Stimulated activated CD8-positive, alpha-beta memory T cell treated with anti-CD3 and anti-CD28 coated beads, Interleukin-15, amount 100 ng/mL, for 4 hours (primary cell): ENCODE results near the gene NR0B1.

ENCODE experiments used
- DNase-seq, 2 donors: peaks; one replicate each; pipeline ENCODE4 v3.0.0-alpha.2; 2020; ENCODE audit warnings: low read depth in 2 of 2

Gene NR0B1, protein sequence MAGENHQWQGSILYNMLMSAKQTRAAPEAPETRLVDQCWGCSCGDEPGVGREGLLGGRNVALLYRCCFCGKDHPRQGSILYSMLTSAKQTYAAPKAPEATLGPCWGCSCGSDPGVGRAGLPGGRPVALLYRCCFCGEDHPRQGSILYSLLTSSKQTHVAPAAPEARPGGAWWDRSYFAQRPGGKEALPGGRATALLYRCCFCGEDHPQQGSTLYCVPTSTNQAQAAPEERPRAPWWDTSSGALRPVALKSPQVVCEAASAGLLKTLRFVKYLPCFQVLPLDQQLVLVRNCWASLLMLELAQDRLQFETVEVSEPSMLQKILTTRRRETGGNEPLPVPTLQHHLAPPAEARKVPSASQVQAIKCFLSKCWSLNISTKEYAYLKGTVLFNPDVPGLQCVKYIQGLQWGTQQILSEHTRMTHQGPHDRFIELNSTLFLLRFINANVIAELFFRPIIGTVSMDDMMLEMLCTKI

DNA sequence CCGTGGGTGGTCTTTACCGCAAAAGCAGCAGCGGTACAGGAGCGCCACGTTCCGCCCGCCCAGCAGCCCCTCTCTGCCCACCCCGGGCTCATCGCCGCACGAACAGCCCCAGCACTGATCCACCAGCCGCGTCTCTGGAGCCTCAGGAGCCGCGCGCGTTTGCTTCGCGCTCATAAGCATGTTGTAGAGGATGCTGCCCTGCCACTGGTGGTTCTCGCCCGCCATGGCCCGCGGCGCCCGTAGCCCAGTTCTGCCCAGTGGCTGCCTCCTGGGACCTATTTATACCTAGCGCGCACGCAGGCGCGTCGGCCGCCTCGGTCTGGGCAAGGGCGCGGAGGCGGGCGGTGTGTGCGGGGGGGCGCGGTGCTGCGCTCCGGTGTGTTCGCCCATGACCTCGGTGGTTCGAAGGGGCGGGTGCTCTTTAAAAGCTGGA lies at the start of gene NR0B1:
NR0B1 (minus strand) TSS at position 252 of the 433 bp plus-strand sequence; CDS start at position 225, 27 bp downstream.
- no peak for DNase-seq

DNA sequence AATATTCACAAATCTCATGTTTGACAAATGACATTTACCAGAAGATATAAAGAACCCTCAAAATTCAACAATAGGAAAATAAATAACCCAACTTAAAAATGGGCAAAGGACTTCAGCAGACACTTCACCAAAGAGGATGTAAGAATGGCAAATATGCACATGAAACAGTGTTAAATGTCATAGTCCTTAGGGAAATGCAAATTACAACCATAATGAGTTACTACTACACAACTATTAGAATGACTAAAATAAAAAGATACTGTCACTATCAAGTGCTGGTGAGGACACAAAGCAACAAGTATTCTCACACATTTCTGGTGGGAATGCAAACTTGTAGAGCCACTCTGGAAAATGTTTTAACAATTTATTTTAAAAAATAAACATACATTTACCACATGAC lies 40.8 kb upstream of the NR0B1 start:
- DNase-seq, result no peak

DNA sequence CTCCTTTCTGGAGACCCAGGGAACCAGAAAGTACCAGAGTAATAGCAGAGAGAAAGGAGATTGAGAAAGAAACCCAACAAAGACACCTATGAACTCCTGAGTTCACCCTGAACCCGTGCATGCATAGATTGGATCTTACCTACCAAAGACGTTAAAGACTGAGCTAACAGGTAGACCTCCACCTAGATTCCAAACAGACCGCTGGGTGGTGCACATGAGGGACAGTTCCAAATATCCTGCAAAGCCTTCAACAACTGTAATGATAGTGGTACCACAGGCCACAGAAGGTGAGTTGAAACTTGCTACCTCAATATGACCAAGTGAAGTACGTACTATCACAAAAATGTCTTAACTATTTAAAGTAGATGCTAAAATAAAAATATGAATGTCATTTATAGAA lies 34.0 kb upstream of the NR0B1 start:
- DNase-seq, result no peak

DNA sequence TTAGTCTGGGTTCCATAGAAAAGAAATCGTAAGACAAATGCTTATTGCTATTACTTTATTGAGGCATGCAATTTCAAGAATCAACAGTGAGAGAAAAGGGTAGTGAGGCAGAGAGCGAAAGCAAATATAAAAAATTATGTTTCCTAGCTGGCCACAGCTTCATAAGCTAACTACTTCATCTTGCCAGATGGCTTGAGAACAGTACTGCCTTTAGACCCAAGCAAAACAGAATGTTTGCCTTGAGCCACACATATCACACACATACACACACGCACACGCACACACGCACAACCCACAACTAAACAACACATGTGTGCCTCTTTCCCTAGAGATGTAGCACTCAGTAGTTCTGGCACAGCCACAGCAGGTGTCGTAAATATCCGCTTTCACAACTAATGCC lies 31.6 kb upstream of the NR0B1 start:
- DNase-seq, result no peak

DNA sequence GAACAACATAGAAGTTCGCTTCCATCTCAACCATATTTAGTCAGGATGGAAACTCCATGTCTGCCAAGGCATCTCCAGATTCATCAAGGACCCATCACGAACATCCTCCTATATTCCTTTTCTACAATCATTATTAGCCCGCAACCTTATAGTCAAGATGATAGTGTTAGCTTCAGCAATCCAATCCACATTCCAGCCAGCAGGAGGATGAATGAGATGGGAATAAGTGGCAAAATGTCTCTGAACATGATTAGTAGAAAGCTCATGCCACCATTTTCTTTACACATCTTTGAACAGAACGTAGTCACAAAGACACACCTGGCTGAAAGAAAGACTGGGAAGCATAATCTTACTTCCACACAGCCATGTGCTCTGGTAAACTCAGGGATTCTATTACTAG lies 18.6 kb upstream of the NR0B1 start:
- no peak for DNase-seq

DNA sequence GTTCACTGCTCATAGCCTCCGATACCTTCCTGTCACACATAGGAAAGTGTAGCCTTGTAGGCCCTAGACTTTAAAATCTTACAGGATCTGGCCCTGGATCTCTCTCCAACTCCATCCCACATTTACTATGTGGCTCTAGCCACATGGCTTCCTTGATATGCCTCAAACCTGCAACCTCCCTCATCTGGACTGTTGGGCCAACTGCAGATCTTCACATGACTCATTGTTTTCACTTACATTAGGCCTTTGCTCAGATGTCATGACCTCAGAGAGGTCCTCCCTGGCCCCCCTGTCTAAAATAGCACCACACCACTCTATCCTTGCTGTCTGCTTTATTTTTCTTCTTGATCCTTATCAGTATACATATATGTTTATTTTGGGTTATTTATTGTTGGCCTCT lies 8.1 kb upstream of the NR0B1 start:
- DNase-seq, result no peak

DNA sequence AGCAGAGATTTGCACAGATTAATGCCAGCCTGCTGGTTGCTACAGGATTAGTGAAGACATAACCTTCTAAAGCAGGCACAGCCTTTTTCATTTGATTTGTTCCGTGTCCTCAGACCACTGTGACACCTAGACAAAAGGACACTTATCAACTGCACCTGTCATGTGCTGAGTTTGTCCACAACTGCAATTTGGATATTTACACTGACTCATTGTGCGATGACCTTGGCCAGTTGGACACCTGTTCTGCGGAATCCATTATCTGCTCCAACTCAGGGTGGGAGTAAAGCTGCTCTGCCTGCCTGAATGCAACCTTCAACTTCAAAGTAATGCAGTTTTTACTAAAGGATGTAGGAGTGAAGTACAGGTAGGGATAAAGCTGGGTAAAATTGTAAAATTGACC lies 4.1 kb upstream of the NR0B1 start:
- no peak for DNase-seq

DNA sequence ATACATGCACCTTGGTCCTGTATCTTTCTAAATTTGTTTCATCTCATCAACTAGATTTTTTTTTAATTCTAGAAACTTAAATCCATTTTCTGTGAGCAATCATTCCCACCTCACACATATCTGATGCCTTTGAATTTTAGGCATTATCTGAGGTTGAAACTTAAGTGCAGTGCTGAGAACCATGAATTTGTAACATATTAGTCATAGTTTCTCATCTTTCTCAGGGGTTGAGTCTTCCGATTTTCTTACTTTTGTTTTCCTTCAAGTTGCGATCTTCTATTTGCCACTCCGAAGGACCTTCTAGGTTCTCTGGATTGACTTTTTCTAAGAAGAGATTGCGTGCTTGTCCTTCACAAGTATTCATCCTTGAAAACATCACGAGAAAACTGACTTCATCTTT lies 3.7 kb upstream of the NR0B1 start:
- DNase-seq, result no peak

DNA sequence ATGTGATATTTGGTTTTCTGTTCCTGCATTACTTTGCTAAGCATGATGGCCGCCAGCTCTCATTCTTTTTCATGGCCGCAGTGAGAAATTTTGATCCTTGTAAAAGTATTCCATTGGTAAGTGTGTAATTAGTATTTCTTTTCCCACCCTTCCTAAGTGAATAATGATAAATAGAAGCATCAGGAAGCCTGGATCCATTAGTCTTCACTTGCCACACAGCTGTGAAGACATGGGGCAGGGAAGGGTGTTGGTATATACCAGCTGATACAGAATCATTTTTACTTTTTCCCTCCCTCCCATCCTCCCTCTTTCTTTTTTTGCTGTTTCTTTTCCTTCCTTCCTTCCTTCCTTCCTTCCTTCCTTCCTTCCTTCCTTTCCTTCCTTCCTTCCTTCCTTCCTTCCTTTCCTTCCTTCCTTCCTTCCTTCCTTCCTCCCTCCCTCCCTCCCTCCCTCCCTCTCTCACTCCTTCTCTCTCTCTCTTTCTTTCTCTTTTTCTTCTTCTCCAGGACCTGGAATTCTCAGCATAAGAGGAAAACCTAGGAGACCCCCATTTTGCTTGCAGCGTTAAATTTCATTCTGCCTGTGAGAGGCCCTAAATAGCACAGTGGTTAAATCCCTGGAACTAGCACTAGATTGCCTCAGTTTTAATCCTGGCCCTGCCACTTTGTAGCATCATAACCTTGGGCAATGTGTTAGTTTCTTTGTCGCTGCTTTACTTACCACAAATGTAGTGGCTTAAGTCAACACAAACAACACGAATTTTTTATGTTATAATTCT lies 1.4 kb upstream of the NR0B1 start:
- no peak for DNase-seq

DNA sequence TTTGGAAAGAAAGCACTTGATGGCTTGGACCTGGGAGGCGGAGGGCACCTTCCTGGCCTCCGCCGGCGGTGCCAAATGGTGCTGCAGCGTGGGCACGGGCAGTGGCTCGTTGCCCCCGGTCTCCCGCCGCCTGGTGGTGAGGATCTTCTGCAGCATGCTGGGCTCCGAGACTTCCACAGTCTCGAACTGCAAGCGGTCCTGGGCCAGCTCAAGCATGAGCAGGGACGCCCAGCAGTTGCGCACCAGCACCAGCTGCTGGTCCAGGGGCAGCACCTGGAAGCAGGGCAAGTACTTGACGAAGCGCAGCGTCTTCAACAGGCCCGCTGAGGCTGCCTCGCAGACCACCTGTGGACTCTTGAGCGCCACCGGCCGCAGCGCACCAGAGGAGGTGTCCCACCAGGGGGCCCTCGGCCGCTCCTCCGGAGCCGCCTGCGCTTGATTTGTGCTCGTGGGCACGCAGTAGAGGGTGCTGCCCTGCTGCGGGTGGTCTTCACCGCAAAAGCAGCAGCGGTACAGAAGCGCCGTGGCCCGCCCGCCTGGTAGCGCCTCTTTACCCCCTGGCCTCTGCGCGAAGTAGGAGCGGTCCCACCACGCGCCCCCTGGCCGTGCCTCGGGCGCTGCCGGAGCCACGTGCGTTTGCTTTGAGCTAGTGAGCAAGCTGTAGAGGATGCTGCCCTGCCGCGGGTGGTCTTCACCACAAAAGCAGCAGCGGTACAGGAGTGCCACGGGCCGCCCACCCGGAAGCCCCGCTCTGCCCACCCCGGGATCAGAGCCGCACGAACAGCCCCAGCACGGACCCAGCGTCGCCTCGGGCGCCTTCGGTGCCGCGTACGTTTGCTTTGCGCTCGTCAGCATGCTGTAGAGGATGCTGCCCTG lies 689 bp downstream of the NR0B1 start:
- no peak for DNase-seq

DNA sequence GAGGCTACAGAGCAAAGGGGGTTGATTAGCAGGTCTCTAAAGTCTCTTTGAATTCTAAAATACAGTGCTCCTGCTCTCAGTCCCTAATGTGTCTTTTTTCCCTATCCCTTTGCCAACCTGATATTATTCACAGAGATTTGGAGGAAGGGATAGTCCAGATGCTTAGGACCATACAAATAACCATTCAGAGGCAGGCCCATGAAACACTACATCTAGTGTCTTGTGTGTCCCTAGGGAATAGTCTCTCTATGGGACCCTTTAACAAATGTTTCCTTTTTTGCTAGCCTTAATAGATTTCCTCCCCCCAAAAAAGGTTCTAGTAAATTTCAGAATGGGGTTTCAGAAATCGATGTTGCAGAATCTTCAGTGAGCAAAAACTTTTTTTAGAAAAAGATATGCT lies 1.7 kb downstream of the NR0B1 start:
- DNase-seq, result no peak

DNA sequence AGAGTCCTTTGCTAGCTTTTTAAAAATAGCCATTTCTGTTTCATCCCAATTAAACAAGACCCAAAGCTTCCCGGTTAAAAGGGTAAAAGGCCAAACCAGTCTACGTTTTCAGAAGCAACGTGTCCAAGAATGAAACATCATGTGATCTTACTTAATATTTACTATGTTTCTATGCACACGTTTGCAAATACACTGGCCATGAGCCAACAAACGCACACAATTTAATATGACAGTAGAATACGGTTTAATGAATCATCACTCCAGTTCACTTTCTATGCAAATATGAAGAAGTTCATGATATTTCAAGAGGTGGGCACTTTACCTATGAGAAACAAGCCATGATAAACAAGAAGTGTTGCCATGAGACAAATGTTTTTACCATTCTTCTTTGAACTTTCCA lies 4.3 kb downstream of the NR0B1 start:
- no peak for DNase-seq

DNA sequence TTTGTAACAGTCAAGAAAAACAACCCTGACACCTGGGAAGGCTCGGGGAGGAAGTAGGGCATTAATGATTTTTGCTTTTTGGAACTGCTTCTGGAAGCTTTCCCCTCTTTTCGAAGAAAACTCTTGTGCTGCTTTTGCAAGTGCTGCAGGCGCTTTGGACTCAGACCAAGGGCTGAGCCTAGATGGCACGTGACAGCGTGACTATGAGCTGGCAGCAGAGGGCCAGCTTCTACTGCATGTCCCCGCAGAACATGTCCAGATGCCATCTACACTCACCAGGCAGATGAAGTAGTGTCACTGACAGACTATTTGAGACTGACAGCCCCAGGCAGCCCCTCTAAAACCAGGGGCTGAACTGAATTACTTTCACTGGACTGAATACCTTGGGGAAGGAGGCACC lies 6.2 kb downstream of the NR0B1 start:
- no peak for DNase-seq

DNA sequence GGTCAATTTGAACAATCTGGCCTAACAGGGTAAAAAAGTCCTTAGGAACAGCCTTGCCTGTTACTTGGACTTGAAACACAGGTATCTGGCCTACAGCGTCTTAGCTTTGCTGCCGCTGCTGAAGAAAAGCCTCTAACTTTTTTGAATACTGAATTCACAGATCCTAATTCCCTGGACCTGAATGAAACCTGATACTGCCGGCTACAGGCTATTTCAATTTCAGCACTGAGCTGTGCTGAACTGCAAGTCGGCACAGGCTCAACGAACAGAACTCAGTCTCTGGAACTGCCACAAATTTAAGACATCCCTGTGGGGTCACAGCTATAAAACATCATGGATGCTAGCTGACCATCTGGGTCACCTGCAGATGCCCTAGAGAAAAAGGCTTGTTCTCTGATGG lies 7.2 kb downstream of the NR0B1 start:
- DNase-seq, result no peak

DNA sequence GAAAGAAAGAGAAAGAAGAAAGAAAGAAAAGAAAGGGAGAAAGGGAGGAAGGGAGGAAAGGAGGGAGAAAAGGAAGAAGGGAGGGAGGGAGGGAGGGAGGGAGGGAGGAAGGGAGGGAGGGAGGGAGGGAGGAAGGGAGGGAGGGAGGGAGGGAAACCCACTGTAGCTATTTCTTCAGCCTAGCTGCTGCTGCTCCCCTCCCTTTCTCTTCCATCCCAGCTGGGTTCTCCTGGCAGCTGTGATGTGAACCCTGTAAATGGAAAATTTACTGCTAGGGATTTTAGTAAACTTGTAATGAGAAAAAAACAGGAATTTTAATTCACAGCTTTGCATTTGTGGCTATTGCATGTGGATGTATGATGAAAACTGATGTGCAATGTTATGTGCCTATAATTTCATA lies 8.0 kb downstream of the NR0B1 start:
- no peak for DNase-seq

DNA sequence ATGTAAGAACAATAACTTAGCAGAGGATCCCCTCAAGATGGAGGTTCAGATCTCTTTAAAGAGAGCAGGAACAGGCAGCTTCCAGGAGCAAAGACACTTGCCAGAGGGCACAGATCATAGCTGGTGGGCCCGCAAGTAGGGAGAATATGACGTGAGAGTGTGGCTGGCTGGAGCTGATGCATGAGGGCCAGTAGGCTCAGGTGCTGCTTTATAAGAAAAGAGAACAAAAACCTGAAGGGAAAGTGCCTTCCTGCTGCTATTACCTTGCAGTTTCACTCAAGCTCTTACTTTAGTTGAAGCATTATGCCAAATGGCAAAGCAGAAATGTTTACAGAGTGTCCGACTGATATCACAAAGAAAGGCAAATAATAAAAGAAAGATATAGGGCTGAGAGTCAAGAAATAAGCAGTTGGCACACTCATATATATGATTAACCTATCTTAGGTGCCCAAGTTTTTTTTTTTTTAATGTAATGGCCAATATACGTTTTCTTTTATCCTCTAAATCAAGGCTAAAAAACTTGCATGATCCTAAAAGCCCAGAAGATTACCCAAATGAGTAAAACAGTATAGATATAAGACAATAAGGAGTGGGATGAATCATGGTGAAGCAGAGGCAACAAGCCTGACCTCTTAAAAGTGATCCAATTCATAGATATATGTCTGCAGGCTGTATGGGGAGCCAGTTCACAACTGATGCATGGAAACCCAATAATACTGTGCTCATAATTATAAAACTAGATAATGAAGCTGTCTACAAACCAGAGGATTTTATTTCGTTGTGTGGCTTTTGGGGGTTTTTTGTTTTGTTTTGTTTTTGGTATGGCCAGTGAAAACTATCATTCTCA lies 12.6 kb downstream of the NR0B1 start:
- no peak for DNase-seq

DNA sequence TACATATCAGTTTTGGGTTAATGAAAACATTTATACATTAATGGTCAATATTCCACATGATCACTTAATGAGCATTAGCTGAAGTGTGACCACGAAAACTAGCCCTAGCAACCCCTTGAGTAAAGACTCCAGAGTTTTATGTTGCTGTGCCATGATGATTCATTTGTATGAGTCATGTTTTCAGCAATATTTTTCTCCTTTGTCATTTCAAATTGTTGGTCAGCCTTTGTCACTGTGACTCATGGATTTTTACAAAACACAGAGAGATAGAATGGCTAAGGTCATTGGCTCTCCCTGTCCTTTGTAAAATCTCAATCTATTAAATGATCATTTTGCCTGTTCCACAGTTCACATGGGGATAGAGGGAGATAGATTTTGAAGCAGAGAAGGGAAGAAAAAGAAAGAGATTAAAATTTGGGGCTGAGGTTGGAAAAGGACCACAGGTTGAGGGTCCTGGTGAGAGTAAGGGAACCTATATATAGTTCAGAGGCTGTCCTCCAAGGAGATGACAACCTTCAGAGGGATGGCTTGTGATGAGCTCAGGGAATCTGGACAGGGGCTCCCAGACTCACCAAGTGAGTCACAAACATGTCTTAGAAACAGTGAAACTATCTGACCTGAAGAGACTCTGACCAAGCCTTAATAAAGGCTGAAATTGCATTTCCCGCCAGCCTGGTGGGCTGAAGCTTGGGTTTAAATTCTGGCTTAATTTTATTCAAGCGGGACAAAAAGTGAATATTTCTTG lies 25.6 kb downstream of the NR0B1 start:
- DNase-seq, result no peak

DNA sequence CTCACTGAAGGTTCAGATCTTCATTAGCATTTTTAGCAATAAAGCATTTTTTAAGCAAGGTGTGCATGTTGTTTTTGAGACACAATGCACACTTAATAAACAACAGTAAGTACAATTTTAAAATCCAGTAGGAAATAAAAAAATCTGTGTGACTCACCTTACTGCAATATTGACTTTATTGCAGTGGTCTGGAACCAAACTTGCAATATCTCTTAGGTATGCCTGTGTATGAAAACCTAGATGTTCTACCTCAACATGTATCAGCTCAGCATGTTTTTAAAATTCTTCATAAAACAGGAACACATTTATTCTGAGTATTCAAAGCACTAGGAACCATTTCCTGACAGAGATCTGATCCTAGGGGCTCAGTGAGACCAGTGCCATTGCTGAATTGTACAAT lies 26.7 kb downstream of the NR0B1 start:
- no peak for DNase-seq

DNA sequence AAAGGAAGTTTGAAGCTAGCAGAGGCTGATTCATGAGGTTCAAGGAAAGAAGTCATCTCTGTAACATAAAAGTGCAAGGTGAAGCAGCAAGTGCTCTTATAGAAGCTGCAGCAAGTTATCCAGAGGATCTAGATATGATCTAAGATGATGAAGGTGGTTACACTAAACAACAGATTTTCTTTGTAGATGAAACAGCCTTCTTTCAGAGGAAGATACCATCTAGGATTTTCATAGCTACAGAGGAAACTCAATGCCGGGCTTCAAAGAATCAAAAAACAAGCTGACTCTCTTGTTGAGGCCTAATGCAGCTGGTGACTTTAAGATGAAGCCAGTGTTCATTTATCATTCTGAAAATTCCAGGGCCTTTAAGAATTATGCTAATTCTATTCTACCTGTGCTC lies 28.8 kb downstream of the NR0B1 start:
- DNase-seq, result no peak

DNA sequence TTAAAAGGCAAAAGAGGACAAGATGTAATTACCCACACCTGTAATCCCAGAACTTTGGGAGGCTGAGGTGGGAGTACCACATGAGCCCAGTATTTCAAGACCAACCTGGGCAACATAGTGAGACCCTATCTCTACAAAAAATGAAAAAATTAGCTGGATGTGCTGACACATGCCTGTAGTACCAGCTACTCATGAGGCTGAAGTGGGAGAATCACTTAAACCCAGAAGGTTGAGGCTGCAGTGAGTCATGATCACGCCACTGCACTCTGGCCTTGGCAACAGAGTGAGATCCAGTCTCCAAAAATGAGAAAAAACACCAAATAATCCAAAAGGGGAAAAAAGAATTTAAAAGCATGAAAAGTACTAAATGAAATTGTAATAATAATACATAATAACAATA lies 30.8 kb downstream of the NR0B1 start:
- DNase-seq, result no peak

DNA sequence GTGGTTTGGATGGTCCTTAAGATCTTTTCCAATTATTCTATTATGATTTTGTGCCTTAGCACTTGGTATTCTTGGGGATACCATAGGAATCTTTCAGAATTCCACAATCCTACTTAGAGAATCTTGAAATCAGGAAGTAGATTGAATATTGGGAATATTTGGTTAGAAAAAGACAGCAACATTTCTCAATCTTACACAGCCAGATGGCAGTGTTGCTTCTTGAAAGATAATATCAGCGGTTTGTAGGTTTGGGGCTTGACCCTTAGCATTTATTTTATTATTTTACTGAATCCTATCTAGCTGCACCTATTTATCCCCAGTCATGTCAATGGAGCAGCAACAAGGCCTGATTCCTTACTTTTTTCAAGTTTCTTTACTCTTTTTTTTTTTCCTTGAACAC lies 33.7 kb downstream of the NR0B1 start:
- DNase-seq, result no peak
